CD4-positive, alpha-beta T cell treated with Interleukin-12 subunit alpha and Interleukin-12 subunit beta, for 1 hour (primary cell): Measurements from ENCODE around the gene ZNF318.
"Not testable (repeated sequence)": the region's sequence is repeated elsewhere in the genome, so short reads cannot be mapped to it uniquely, and the experiment has no call there.

Experiments used
- DNase-seq: peaks from one replicate; pipeline ENCODE4 v3.0.0-alpha.2; 2020

Gene ZNF318, protein sequence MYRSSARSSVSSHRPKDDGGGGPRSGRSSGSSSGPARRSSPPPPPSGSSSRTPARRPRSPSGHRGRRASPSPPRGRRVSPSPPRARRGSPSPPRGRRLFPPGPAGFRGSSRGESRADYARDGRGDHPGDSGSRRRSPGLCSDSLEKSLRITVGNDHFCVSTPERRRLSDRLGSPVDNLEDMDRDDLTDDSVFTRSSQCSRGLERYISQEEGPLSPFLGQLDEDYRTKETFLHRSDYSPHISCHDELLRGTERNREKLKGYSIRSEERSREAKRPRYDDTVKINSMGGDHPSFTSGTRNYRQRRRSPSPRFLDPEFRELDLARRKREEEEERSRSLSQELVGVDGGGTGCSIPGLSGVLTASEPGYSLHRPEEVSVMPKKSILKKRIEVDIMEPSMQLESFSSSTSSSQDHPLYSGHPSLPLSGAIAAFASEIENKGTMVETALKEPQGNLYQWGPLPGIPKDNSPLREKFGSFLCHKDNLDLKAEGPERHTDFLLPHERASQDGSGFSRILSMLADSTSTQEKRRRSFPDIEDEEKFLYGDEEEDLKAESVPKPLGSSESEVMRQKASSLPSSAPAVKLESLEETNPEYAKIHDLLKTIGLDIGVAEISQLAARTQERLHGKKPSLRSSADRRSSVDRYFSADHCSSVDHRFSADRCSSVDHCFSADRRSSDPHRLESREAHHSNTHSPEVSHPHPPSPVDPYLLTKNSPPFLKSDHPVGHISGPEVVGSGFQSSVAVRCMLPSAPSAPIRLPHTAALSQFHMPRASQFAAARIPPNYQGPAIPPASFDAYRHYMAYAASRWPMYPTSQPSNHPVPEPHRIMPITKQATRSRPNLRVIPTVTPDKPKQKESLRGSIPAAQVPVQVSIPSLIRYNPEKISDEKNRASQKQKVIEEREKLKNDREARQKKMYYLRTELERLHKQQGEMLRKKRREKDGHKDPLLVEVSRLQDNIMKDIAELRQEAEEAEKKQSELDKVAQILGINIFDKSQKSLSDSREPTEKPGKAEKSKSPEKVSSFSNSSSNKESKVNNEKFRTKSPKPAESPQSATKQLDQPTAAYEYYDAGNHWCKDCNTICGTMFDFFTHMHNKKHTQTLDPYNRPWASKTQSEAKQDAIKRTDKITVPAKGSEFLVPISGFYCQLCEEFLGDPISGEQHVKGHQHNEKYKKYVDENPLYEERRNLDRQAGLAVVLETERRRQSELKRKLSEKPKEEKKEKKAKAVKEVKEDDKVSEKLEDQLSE (N-terminal part only)

GRCh38 chr6:43369174-43370002, at the start of gene ZNF318:
ZNF318 (minus strand) TSS chr6:43369647; CDS start chr6:43369365, 282 bp downstream.
- peak; percentile 96 for DNase-seq

DNA sequence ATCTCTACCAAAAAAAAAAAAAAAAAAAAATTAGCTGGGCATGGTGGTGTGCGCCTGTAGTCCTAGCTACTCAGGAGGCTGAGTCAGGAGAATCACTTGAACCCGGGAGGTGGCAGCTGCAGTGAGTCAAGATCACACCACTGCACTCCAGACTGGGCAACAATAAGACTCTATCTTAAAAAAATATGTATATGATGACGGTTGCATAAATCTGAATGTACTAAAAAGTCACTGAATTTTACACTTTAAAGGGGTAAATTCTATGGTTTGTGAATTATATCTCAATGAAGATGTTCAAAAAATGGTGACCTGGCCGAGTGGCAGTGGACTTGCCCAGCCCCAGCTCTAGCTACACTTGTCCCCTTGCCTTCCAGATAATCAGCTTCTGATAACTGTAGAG, 47.5 kb upstream of the ZNF318 start:
- no peak for DNase-seq

- DNase-seq: not testable (repeated sequence)
These were observed 45.8 kb upstream of the ZNF318 start for GRCh38 chr6:43415275-43415674.

GRCh38 chr6:43413002-43413401, 43.6 kb upstream of the ZNF318 start:
- no peak for DNase-seq

- no peak for DNase-seq
These were observed 43.1 kb upstream of the ZNF318 start for GRCh38 chr6:43412541-43412940.

DNA sequence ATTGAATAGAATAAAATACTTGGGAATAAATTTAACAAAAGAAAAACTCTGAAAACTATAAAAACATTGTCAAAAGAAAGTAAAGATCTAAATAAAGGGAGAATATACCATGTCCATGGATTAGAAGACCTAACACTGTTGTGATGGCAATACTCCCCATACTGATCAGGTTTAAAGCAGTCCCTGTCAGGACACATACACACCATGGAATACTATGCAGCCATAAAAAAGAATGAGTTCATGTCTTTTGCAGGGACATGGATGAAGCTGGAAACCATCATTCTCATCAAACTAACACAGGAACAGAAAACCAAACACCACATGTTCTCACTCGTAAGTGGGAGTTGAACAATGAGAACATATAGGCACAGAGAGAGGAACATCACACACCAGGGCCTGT, 41.3 kb upstream of the ZNF318 start:
- not testable (repeated sequence) for DNase-seq

- DNase-seq: no peak
These were observed 38.8 kb upstream of the ZNF318 start for GRCh38 chr6:43408259-43408658.

DNA sequence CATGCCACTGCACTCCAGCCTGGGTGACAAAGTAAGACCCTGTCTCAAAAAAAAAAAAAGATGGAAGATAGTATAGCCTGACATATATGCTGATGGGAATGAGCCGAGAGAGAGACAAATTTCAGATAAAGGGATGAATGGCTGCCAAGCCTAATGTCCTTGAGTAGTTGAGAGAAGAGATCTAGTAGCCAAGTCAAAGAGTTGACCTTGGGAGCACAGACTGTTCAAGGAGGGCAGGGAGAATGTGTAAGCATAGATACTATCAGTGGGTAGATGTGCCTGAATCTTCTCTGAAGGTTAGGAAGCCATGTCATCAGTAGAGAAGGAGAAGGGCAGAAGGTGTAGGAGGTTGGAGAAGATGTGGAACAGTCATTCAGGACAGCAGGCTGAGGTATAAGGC, 37.8 kb upstream of the ZNF318 start:
- DNase-seq: no peak

- no peak for DNase-seq
These were observed 35.9 kb upstream of the ZNF318 start for GRCh38 chr6:43405354-43405753.

GRCh38 chr6:43402820-43403219, 33.4 kb upstream of the ZNF318 start:
- DNase-seq: no peak

DNA sequence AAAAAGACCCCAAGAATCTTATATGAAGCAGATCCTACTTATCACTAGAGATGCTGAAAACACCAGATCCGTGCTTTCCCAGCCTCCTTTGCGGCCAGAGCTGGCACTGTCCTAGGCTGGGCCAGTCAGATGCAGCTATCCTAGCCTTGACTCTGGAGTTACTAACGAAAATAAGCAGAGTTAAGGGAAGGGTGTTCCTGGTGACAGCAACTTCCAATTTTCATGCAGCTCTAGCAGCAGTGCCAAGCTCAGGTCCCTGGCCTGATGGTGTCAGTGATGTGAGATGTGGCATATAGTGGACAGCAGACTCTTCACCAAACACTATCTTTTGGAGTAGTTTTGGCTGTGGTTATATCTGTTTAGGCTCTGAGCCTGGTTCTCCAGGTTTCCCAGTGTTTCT, 32.3 kb upstream of the ZNF318 start:
- no peak for DNase-seq

DNA sequence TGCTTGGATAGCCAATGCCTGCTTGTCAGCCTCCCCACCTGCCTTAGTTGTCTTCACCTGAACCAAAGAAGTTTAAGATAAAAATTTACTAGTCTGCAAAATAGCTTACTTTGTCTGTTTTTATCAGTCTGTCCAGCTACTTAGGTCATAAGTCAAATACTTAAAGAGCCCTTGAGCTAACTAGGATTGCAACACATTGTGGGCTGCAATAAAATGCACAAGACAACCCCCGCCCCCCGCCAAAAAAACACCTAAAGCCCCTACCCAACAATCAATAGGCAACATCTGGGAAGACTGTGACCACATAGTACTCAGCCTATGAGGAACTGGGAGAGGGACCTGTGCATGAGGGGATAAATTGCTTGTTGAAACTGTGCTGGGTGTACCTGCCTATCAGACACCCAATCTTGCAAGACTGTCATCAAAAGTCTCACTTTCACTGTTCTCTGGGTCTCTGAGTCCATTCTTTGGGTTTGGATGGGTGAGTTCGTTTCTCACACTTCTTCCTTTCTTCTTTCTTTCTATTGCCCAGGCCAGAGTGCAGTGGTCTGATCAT, 30.6 kb upstream of the ZNF318 start:
- no peak for DNase-seq

DNA sequence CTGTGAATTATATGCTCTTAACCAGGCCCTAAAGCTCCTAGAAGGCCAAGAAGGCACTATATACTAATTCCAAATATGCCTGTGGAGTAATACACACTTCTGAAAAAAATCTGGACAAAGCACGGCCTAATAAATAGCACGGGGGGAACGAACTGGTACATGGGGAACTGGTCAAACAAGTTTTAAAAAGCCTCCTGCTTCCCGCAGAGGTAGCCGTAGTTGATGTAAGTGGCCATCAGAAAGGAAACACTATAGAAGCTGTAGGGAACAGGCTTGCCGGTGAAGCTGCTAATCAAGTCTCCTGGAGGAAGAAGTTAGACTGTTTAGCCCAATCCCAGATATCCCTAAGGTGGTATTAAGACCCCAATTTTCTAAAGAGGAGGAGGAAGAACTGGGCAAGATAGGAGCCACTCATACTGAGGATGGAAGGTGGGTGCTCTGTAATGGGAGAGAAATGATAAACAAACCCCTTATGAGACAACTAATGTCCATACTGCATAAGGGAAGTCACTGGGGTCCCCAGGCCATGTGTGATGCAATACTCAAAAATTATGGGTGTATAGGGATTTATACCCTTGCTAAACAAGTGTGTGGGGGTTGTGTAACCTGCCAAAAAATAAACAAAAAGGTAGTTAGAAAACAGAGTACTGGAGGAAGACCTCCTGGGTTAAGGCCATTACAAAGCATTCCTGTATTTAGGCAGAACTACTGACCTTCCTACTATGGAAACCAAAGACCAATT, 27.1 kb upstream of the ZNF318 start:
- DNase-seq: no peak

DNA sequence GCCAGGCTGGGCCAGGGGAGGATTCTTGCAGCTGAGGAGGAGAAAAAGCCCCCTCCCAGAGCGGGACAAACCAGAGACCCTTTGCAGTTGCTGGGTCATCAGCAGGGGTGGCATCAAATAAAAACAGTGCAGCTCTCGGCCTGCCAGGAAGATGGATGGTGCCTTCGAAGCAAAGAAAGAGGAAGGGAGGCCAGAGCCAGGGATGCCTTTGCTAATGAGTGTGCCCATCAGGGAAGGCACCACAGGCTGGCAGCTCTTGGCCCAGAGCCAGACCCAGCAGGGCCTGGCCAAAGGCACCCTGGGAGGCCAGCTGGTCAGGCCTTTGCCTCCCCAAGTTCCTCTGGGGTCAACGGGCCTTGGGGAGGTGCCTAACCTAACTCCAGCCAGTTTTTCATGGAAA, 26.3 kb upstream of the ZNF318 start:
- DNase-seq: no peak

DNA sequence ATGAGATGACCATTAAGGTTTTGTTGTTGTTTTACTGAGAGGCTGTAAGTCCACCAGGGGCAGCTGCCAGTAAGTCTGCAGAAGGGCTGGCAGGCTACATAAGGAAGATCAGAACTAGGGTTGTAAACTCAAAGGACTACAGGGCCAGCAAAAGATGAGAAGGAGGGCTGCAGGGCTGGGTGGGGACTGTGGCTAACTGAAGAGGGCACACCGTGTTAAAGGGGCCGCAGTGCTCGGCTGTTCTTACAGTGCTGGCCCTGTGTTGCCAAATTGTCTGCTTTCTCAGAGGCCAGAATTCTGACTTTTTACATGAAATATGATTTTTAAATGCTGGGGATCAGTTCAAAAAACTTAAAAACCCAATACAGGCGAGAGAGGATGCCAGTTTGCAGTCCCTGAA, 25.5 kb upstream of the ZNF318 start:
- no peak for DNase-seq

DNA sequence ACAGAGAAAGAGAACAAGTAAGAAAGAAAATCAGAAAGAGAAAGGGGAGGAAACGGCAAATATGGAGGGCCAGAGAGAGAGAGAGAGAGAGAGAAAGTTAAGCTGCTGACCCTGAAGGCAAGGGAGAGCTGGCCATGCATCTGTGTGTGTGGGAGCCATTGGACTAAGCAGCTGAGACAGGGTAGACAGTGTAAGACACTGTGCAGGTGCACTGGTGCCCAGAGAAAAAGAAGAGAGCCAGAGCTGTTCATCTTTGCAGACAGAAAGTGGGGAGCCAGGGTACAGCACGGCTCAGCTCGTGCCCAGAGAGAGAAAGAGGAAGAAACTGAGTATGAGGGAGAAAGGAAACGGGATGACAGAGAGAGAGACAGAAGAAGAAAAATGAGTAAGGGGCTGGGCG, 24.2 kb upstream of the ZNF318 start:
- DNase-seq: no peak

GRCh38 chr6:43393133-43393532, 23.7 kb upstream of the ZNF318 start:
- not testable (repeated sequence) for DNase-seq

DNA sequence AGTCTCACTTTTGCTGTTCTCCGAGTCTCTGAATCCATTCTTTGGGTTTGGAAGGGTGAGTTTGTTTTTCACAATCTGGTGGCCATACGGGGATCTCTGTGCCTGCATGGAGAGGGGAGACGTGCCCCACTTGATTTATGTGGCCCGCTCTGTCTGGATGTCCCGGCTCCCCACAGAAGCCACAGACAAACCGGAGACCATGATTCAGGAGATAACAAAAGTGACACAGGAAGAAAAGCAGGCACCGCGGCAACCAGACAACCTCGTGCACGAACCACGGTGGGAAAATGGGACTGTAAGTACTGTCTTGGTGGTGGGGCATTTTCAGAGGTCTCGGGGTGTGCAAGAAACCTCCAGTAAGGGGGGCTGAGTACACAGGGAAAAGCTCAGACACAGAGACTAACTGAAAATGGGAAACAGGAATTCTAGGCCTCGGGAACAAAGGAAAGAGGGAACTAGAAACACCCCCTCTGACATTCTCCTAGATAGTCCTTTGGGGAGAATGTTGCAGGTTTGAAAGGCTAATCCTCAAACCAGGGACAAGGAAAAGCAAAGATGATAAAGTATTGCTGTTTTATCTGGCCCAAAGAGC, 22.1 kb upstream of the ZNF318 start:
- DNase-seq: peak; percentile 73

DNA sequence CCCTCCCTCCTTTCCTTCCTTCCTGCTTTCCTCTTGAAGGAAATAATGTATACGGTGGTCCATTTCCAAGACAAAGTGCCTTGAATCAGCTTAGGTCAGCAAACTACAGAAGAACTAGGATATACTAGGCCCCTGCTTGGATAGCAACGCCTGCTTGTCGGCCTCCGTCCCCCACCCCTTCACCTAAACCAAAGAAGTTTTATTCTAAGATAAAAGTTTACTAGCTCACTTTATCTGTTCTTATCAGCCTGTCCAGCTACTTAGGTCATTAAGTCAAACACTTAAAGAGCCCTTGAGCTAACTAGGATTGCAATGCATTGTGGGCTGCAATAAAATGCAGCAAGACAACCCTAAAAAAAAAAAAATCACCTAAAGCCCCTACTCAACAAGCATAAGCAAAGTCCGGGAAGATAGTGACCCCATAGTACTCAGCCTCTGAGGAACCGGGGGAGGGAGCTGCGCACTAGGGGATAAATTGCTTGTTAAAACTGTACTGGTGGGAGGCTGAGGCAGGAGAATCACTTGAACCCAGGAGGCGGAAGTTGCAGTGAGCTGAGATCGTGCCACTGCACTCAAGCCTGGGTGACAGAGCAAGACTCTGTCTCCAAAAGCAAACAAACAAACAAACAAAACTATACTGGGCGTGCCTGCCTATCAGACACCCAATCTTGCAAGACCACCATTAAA, 21.4 kb upstream of the ZNF318 start:
- DNase-seq: not testable (repeated sequence)

- DNase-seq: no peak
These were observed 20.4 kb upstream of the ZNF318 start for GRCh38 chr6:43389730-43390295.
